NCI-H1417 (cell line): Measurements from ENCODE around the gene COCH.

Source experiments
- DNase-seq, 3 experiments: peaks; one replicate each; lab custom pipeline; 2025; lab: John Stamatoyannopoulos, UW

Gene COCH

DNA sequence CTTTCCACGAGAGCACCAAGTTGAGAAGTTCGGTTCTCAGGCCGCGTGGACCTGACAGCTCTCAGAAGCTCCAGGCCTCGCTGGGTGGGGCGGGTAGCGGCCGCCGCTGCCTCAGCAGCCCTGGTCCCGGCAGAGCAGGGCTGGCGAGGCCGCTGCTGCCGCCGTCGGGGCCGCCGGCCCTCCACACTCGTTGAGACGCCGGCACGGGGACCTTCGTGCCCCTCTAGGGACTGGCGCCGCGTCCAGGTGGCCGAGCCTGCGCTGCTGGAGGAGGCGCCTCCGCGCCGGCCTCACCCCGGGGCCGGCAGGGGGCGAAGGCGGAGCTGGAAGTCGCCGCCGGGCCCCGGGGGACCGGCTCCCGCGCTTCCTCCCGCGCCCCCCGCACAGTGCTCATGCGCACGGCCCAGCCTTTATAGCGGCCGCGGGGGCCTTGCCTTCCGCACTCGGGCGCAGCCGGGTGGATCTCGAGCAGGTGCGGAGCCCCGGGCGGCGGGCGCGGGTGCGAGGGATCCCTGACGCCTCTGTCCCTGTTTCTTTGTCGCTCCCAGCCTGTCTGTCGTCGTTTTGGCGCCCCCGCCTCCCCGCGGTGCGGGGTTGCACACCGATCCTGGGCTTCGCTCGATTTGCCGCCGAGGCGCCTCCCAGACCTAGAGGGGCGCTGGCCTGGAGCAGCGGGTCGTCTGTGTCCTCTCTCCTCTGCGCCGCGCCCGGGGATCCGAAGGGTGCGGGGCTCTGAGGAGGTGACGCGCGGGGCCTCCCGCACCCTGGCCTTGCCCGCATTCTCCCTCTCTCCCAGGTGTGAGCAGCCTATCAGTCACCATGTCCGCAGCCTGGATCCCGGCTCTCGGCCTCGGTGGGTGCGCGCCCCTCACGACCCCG, at the start of gene COCH:
COCH (plus strand) TSS at position 440 of the 879 bp plus-strand sequence; CDS start at position 820, 380 bp downstream.
- DNase-seq: peak; percentile 54 to 94 (median 93)

DNA sequence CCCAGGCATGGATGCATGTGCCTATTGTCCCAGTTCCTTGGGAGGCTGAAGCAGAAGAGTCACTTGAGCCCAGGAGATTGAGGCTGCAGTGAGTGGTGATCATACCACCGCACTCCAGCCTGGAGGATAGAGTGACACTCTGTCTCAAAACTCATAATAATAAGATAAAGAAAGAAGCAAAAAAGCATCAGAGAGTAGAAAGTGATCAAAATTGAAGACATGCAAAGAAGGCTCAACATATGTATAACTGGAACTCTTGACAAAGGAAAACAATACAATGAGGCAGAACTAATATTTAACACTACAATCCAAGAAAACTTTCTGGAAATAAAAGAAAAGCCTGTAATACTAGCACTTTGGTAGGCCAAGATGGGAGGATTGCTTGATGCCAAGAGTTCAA, 48.3 kb upstream of the COCH start:
- no peak for DNase-seq

DNA sequence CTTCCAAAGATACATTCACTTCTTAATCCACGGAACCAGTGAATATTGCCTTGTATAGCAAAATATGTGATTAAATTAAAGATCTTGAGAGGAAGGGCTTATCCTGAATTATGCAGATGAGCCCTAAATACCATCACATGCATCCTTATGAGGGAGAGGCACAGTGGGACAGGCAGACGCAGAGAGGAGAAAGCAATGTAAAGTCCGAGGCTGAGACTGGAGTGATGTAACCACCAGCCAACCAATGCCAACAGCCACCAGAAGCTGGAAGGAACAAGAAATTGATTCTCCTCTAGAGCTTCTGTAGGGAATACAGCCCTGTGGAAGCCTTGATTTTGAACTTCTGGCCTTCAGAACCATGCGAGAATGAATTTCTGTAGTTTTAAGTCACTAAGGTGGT, 44.5 kb upstream of the COCH start:
- no peak for DNase-seq

DNA sequence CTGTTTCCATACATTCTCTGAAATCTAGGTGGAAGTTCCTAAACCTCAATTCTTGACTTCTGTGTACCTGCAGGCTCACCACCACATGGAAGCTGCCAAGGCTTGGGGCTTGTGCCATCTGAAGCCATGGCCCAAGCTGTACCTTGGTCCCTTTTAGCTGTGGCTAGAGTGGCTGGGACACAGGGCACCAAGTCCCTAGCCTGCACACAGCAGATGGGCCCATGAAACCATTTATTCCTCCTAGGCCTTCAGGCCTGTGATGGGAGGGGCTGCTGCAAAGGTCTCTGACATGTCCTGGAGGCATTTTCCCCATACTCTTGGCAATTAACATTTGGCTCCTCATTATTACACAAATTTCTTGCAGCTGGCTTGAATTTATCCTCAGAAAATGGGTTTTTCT, 40.0 kb upstream of the COCH start:
- DNase-seq: no peak

DNA sequence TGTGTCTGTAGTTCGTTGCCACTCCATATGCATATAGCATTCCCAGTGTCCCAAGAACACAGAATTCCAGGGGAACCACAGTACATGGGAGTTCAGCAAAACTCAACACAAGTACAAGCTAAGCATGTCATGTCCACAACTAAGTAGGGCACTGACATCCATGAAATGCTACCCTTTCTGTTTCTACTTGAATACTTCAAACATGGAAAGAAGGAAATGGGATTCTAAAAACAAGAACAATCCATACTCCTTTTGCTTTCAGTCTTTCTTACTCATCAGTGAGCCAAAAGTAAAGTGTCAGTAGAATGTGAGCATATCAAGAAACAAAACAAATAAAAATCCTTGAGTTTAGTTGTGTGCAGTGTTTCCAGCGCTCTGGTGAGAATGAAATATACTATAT, 36.0 kb upstream of the COCH start:
- DNase-seq: no peak

DNA sequence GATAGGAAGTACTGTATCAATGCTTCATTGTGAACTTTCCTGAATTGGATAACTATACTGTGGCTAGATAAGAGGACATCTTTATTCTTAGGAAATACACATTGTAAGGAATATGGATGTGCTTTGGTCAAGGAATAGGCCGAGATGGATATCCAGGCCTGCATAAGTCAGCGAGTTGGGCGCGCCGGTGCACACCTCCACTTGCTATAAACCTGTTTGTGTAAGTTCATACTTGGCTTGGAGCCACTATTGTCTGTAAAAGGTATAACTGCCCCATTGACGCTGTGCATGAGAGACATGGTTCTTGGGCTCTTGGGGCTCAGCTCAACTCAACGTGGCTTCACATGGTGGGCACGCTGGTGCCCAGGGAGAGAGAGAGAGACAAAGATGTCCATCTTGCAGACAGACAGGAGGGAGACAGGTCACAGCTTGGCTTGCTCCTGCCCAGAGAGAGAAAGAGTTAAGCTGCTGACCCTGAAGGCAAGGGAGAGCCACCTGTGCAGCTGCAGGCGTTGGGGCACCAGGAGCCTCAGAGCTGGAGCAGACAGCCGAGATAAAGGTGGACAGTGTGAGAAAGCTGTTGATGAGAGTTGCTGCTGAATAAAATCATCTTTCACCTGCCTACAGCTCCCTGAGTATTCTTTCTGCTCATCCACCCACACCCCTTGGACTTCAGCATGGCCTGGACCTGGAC, 34.1 kb upstream of the COCH start:
- no peak for DNase-seq

DNA sequence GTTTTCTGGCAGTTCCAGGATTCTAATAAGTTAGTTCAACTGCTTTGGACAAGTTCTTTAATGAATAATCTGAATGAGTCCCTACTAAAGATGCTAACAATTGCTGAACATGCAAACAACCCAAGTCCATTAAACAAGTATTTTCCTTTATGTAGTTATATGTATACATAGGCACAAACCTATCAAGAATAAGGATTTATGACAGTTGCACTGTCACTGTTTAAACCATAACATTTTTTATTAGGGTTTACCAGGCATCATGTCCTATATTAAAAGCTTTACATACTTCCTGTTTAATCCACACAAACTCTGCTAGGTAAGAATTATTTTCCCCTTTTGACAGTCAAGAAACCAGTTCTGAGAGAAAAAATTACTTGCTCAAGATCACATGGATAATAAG, 31.9 kb upstream of the COCH start:
- no peak for DNase-seq

DNA sequence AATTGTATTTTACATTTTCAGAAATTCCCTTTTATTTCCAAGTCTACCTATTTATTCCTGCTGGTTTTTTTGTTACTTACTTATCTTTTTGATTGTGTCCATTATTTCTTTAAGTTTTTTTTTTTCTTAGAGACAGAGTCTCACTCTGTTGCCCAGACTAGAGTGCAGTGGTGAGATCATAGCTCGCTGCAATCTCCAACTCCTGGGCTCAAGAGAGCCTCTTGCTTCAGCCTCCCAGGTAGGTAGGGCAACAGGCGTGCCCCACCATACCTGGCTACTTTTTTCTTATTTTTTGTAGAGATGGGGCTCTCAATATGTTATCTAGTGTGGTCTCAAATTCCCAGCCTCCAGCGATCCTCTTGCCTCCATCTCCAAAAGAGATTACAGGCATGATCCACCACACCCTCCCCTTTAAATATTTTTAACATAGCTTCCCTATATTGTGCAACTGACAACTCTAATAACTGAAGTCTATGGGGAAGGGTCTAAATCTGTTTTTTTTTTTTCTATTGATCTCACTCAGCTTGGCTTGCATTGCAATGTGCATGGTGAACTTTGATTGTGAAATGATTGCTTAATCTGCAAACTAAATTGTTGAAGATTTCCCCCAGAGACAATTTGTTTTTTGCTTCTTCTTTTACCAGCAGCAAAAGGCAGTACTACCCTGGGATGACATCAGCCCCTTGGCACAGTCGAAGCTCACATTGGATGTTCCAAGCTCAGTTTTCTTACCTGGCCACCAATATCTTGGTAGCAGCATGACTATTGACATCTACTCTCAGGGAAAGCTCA, 25.7 kb upstream of the COCH start:
- DNase-seq: no peak

DNA sequence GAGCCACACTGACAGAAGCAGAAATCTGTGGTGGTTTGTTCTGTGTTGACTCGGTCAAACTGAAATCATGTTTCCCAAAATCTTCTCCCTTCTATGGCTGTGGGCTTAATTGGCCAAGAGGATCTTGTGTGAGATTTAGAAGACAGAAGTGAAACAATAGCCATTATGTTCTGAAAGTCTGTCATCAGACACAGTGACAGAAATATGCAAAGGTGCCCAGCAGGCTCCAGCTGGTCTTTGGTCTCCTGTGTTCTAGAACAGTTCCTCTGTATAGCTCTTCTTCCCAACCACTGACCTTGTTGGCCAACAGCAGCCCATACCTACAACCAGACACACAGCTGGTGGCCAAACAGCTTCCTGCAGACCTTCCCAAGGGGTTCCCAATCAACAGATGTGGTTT, 25.0 kb upstream of the COCH start:
- no peak for DNase-seq

DNA sequence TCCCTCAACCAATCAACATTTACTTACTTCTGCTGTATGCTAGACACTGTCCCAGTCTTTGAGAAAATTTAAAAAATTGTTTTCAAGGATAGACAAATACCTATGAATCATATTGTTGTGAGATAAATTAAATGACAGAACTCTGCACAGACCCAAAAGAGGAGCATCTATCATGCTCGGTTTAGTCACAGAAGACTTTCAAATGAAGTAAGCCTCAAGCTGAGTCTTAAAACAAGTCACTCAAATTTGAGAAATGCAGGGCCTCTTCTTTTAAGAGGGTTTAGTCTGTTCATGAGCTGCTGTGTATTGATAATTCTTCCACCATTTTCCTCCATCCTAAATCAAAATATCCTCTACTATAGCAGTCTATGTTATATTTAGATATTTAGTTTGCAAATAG, 24.4 kb upstream of the COCH start:
- DNase-seq: no peak

DNA sequence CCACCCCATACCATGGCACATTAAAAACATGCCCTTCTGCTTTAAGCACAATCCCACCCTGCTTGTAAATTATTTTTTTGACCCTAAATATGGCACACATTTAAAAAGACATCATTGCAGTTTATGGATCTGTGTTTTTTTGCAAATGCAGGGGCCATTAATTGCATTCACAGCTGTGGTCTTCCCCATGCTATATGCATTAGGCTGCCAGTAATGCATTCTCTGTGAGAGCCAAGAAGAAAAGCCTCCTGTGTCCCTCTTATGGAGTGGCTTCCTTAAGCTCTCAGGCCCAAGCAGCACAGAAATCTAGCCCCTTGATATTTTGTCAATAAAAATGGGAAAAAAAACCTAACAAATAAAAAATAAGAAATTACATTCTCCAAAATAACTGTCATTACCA, 20.4 kb upstream of the COCH start:
- no peak for DNase-seq

DNA sequence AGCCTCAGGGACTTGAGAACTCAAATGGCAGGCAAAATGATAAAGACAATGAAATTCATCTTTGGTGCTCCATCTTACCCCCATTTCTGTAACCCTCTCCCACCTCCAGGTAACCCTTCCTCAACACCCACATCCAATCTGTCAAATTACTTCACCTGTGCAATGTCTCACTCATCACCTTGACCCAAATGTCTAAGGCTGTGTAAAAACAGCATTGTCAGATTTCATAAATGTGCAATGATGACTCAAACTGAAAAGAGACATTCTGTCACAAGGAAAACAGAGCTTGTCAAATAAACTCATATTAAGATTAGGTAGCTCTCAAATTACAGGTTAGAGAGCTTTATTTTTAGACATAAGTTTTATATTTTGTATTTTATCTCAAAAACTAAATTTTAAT, 19.9 kb upstream of the COCH start:
- no peak for DNase-seq

DNA sequence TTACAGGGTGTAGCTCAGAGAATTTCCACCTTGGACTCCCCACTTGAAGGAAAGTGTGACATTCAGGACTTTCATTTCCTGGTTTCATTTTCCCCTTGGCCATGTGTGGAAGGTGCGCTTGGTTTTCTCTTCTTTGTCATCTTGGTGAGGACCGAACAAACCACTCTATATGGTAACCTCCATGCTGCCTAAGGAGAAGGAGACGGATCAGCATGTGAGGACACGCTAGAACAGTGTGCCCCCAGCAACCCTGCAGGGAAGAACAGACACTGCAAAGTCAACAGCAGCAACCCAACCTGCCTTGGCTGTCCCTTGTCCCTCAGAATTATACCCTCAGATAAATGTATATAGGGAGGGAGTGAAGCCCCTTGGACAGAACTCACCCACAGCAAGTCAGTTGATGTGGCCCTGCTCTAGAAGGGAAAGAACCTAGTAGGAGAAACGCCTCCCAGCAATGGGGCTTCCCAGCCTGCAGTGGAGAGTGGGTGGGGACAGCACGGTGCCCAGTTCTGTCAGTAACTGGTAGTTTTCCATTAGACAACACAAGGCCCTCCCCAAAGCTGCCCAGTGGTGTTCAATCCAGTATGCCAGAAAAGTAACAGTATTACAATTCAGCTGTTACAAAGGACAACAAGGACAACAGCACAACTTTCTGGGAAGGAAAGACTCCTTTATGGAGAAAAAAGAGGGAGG, 18.9 kb upstream of the COCH start:
- no peak for DNase-seq

DNA sequence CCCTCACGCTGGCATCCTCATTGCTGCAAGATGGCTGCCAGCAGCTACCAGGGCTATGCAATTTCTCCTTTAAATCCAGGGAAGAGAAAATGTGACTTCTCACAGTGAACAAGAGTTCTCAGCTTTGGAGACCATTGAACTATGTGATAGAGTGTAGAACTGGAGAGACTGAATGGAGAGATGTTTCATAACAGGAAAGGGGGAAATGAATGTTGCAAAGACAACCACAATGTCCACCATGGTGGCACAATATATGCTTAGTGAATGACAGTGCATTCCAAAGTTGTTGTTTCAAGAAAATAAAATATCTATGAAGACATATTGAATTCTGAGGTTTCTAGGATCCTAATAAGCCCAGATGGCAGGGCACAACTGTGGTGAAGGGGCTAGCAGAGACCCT, 13.2 kb upstream of the COCH start:
- no peak for DNase-seq

DNA sequence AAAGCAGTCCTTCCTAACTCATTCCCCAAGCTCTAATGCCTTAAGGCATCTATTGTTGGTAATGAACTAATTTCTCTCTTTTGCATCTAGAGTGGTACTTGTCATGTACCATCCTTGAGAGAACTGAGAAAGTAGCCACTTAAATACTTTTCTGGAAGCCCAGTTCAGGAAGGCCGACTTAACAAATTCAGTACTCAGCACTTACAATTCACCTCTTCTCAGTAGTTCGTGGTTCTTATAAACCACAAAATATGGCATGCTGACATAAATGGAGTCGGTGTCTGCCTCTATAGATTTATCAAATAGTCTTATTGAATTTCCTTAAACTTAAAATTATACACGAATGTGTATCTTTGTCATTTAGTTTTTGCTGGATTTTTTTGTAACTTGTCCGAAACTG, 9.4 kb upstream of the COCH start:
- DNase-seq: peak in 1 of 3 experiments; percentile 87

DNA sequence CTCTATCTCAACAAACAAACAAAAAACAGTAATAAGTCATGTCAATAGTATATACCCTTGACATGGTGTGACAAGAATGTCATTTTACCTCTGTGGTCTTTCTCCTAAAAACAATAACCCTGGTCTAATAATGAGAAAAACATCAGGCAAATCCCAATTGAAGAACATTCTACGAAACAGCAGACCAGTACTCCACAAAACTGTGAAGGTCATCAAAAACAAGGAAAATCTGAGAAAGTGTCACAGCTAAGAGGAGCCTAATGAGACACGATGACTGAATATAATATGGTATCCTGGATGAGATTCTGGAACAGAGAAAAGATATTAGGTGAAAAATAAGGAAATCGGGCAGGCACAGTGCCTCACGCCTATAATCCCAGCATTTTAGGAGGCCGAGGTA, 5.6 kb upstream of the COCH start:
- DNase-seq: no peak

DNA sequence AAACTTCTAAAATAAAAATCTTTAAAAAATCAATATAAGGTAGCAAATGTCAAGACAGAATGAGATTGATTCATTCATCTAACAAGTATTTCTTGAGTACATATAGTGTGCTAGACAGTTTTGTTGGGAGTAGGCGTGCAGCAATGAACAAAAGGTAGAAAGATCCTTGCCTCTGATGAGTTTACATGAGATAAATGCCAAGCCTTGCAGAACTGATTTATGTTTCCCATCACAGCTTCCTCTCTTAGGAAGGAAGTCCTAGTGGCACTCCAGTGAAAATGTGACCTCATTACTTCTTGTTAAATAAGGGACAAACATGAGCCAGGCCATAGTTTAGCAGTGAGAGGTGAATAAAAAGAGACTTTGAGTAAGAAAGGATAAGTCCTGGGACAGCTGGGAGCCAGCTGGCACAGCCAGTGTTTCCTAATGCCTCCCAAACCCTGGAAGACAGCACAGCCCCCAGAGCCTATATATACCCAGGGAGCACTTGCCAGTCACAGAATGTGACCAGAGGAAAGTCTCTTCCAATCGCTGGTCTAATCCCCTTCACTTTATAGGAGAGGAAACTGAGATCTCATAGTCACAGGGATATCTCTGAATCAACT, 4.7 kb upstream of the COCH start:
- DNase-seq: no peak

DNA sequence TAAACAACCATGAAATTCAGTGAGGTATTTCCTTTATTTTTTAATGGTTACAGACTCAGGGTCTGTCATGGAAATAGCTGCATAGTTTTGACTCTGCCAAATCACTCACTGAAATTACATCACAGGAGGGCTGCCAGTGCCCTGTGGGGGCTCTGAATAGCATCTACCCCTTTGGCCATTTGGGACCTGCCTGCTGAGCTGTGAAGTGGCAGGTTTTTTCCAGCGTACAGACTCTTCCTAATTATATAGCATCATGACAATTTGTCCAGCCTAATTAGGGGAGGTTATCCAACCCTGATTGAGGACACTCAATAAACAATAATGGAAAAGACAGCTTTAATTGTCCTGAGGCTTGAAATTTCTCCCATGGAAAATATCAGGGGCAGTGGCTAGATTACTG, 1.8 kb upstream of the COCH start:
- peak in 2 of 3 experiments; percentile 73 to 92 for DNase-seq

DNA sequence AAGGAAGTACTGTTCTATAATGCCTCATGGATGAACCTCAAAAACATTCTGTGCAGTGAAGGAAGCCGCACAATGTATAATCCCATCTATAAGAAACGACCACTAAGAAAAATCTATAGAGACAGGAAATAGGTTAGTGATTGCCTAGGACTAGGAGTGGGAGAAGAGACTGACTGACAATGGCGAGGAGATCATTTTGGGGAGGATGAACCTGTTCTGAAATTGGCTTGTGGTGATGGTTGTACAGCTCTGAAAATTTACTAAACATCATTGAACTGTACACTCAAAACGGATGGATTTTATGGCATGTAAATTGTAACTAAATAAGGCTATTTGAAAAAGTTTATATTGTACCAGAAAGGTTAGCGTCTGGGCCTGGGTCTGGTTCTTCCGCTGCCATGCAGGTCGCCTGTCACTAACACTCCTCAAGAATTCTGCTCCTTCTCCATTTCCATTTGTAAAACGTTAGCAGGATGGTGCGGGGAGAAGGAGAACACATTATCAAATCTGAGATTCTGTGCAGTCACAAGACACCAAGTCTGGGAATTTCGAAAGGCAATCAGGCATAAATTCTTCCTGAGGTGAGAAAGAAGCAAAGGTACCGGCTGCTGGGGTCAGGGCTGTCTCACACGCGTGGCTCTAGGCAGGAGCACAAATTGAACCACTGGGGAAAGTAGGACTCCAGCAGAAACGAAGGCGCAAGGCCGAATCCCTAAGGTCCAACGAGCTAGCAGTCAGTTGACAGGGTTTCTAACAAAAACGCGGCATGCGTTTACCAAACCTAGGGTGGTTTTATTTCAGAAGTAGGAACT, 845 bp upstream of the COCH start:
- peak in 1 of 3 experiments; percentile 62 for DNase-seq

DNA sequence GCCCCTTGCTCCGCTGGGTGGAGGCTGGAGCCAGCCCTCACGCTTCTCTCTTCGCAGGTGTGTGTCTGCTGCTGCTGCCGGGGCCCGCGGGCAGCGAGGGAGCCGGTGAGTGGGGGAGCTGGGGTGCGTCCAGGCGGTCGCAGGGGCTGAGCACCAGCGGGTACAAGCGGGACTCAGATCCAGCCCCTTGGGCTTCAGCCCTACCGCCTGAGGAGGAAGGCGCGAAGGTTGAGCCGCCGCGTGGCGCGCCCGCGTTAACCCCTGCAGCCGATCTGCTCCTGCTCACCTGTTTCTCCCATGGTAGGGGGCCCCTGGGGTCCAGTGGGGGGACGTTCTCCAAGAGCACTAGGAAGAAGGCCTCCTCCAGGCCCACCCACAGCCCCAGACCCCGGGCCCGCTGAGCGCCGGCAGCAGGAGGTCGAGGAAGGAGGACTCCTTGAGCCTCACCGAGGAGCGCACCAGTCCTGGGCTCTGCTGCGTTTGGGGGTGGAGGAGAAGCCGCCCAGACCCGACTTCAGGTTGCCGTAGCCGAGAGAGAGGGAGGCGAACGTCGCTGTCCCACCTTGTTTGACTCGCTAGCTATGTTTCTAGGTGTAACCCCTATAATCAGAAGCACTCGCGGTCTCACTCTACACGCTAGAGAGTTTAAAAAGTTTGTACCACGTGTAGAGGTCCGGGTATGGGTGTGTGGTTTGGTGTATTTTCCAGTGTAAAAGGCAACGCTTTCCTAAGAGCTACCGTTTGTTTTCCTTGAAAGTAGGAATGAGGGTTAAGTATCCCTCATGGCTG, 834 bp downstream of the COCH start:
- peak in 2 of 3 experiments; percentile 85 to 86 for DNase-seq
